GM13976 (cell line): Measurements from ENCODE around the gene TFB1M.

ENCODE experiments used
- DNase-seq: peaks from one replicate; pipeline ENCODE4 v3.0.0; 2012; ENCODE audit warnings: low spot score
- in situ Hi-C: fragments of 300-500 bp; cut with MboI; formaldehyde crosslinking; loops from one replicate; pipeline ENCODE4 v1.12.0; 2022; ENCODE audit warnings: low sequenced_read_pairs, mixed read lengths, inconsistent platforms; ENCODE audit not compliant: unreplicated experiment
- TF ChIP-seq, protein P1 (sequence below): IDR thresholded peaks from 2 replicates; pipeline ENCODE4 v1.5.1; 2012; ENCODE audit warnings: borderline replicate concordance, mild to moderate bottlenecking; ENCODE audit not compliant: insufficient read depth; ENCODE audit errors: extremely low read depth, missing control alignments, control extremely low read depth

Gene TFB1M

DNA sequence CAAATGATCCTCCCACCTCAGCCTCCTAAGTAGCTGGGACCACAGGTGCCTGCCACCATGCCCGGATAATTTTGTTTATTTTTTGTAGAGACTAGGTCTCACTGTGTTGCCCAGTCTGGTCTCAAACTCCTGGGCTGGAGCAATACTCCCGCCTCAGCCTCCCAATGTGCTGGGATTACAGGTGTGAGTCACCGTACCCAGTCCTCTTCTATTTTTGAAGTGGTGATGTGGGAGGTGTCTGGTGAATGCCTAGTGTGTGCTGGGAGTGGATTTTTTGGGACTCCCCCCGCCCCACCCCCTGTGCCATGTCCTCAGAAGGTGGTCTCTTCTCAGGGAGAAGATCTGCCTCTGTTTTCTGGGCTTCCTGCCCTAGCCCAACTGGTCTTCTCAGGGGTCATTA lies 98.4 kb downstream of the TFB1M start:
- no peak for DNase-seq
- in situ Hi-C loops: no loop called here
- TF ChIP-seq, protein P1, sequence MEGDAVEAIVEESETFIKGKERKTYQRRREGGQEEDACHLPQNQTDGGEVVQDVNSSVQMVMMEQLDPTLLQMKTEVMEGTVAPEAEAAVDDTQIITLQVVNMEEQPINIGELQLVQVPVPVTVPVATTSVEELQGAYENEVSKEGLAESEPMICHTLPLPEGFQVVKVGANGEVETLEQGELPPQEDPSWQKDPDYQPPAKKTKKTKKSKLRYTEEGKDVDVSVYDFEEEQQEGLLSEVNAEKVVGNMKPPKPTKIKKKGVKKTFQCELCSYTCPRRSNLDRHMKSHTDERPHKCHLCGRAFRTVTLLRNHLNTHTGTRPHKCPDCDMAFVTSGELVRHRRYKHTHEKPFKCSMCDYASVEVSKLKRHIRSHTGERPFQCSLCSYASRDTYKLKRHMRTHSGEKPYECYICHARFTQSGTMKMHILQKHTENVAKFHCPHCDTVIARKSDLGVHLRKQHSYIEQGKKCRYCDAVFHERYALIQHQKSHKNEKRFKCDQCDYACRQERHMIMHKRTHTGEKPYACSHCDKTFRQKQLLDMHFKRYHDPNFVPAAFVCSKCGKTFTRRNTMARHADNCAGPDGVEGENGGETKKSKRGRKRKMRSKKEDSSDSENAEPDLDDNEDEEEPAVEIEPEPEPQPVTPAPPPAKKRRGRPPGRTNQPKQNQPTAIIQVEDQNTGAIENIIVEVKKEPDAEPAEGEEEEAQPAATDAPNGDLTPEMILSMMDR: no peak

DNA sequence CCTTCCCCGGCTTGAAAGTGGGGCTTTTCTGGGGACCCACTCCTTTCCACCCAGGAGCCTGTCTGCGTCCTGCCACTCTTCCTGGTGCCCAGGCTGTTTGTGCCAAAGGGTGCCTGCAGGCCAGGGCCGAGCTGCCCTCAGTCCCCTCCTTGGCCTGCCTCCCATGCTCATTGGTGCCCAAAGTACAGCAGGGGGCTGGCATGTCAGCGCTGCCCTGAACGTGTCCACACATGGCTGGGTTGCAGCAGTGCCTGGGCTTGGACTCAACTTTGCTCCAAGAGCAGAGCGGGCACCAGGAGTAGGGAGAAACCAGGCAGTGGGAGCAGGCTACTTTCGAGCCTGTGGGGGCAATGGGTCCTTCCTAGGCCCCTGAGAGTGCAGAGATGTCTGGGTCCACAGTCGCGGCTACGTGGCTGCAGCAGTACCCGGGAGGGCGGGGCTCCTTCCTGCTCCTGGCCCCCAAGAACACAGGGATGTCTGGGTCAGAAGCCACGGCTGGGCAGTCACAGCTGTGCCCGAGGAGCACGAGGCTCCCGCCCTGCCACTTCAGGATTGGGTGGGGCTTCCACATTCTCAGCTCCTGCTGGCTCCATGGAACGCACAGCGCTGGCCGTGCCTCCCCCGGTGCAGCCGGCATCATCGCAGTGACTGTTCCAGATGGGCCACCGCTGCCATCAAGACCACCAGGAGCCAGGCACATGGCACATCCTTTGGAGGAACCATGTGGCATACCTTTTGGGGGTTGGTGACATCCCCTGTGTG lies 100.5 kb downstream of the TFB1M start:
- in situ Hi-C loops: no loop called here
- TF ChIP-seq, protein P1: no peak
- no peak for DNase-seq

DNA sequence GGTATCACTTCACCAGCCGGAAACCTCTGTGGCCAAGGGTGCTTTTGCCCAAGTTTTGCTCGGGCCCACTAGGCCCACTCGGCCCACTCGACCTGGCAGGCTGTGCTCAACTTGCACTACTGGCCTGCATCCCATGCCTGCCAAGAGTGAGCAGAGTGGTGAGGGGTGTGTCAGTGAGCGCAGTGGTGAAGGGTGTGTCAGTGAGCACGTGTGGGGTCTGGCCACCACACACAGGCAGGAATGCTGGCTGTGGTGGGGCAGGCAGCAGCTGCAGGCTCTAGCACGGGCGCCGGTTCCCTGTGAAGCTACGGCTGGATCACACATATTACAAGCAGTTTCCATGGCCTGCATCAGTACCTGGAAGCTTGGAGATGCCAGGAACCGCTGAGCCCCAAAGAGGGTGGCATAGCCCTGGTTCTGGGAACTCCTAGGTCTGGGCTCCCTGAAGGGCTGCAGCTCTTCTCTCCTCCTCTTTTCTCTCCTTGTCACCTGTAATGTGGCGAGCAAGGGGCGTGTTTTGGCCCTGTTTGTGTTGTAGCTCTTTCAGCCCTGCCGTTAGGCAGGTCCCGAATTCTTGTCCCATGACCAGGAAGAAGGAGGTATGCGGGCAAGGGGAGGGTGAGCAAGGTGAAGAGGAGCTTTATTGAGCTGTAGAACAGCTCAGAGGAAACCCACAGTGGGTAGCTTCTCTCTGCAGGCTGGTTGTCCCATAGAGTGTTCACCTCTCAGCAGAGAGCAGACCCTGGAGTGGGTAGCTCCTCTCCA lies 101.5 kb downstream of the TFB1M start:
- in situ Hi-C loops: no loop called here
- TF ChIP-seq, protein P1: no peak
- no peak for DNase-seq

DNA sequence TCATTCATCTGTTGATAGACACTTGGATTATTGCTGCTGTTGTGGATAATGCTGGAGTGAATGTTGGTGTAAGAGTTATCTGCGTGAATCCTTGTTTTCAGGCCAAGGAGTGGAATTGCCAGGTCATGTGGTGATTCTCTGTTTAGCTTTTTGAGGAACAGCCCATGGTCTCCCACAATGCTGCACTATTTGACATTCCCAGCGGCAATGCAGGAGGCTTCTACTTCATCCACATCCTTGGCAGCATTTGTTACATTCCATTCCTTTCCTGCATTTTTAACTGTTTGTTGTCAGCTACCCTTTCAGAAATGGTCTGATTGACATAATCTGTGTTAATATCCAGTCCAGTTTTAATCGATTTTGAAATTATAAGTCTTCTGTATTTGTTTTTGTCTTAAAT lies 102.2 kb downstream of the TFB1M start:
- DNase-seq: no peak
- in situ Hi-C loops: no loop called here
- TF ChIP-seq, protein P1: no peak

DNA sequence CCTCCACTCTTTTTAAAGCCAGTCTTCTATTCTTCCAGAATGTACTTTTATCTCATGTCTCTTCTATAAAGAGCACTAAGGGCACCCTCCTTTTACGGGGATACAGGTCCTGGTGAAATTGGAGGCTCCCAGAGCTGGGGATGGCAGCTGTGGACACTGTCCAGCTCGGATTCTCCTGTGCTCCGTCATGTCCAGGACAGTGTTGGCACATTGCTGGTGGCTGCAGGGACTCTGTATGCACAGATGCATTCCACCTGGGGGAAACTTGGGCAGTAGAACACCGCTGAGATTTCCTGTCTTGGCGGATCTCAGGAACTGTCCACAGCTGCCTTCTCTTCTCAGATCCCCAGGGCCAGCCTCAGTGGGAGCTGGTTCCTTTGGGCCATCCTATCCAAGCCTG lies 107.1 kb downstream of the TFB1M start:
- TF ChIP-seq, protein P1: no peak
- no peak for DNase-seq
- in situ Hi-C loops: no loop called here
